Measurements from ENCODE around the gene TCOF1. TPM values are rescaled to one million over a fixed set of nuclear protein-coding genes. Genes with fewer than 3 reads are reported as not detected.

Gene TCOF1
- total and polyA plus RNA-seq, 2 of the 8 experiments (the other 6 are each of a cell fraction or from before 2014, with no cell fraction given), result 35.9 to 170 TPM

DNA sequence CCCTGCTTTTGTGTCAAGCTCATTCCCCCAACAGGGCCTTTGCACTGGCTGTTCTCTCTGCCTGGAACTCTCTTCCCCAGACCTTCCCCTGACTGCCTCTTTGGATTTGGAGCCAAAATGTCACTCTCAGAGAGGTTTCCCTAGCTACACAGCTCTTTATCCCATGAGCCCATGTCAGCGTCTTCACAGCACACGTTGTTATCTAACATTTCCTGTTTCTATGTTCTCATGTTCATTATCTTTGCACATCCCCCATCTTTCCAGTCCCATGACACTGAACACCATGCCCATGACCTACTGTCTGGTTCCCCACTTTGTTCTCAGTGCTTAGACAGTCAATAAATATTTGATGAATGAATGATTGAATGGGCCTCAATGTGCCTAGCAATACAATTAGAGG, 28.5 kb upstream of the TCOF1 start:
- H3K4me3 ChIP-seq (ENCODE audit: extremely low read depth in 1 of 4, insufficient read depth in 2 of 4, low read depth in 3 of 4, low read length in 4 of 4), result no peak overlapping the region
- no peak overlapping the region for H3K56ac ChIP-seq (replicated peaks; ENCODE audit: insufficient read length, low read depth, low read length)
- no peak overlapping the region for H4K5ac ChIP-seq (ENCODE audit: insufficient read length, low read depth, low read length)
- H3K27me3 ChIP-seq (replicated peaks in 1 of 4; ENCODE audit: control insufficient read depth in 3 of 4, extremely low read depth in 1 of 4, insufficient read depth in 3 of 4, low read length in 3 of 4), result no peaks in the 10 kb centered on the region
- H3K79me1 ChIP-seq (ENCODE audit: low read depth, low read length), result no peaks in the 10 kb centered on the region
- H4K20me1 ChIP-seq (replicated peaks in 1 of 2; ENCODE audit: control insufficient read depth in 1 of 2, insufficient read depth in 2 of 2, low read length in 2 of 2), result no peaks in the 10 kb centered on the region
- no peak overlapping the region for H2BK15ac ChIP-seq (ENCODE audit: low read length)
- no peak overlapping the region for H2BK120ac ChIP-seq (replicated peaks; ENCODE audit: low read depth, low read length)
- H3K36me3 ChIP-seq (ENCODE audit: control insufficient read depth in 2 of 4, insufficient read depth in 4 of 4, low read length in 3 of 4), result no peaks in the 10 kb centered on the region
- DNase-seq (ENCODE audit: low read depth in 1 of 2, low spot score in 2 of 2) (no peak), FAIRE-seq (no peak)
- H4K8ac ChIP-seq (ENCODE audit: extremely low read depth, insufficient read depth, low read length), result no peak overlapping the region
- H3K23ac ChIP-seq (ENCODE audit: insufficient read length), result no peak overlapping the region
- no peak overlapping the region for H3K18ac ChIP-seq (ENCODE audit: extremely low read depth, low read length)
- no peak overlapping the region for H3K4ac ChIP-seq (replicated peaks; ENCODE audit: insufficient read length, low read depth, low read length)
- no peaks in the 10 kb centered on the region for H3K23me2 ChIP-seq (ENCODE audit: low read depth, low read length)
- H4K91ac ChIP-seq (replicated peaks; ENCODE audit: insufficient read length, low read length), result no peak overlapping the region
- H2BK20ac ChIP-seq (ENCODE audit: low read length), result no peak overlapping the region
- 73% methylated on average over 2 of the region's 2 CpGs; no CpG with 5 or more reads in 1 of the 2 experiments for WGBS, 2 experiments (ENCODE audit: extremely low coverage in 1 of 2, insufficient coverage in 1 of 2, insufficient read length in 1 of 2, insufficient replicate concordance in 2 of 2, low coverage in 1 of 2, low lambda C conversion rate in 2 of 2, missing lambda C conversion rate in 1 of 2)
- H3K14ac ChIP-seq (ENCODE audit: insufficient read length), result no peak overlapping the region
- H2AK5ac ChIP-seq (ENCODE audit: low read depth, low read length), result no peak overlapping the region
- no peaks in the 10 kb centered on the region for H3K4me1 ChIP-seq (replicated peaks in 1 of 4; ENCODE audit: control insufficient read depth in 3 of 4, insufficient read depth in 4 of 4, low read length in 3 of 4)
- no peak overlapping the region for H3K9ac ChIP-seq (replicated peaks in 1 of 4; ENCODE audit: extremely low read depth in 1 of 4, low read depth in 3 of 4, low read length in 3 of 4)
- no peak overlapping the region for H2AFZ ChIP-seq (ENCODE audit: low read length)
- POLR2A ChIA-PET (ENCODE audit: partially characterized antibody), result interaction anchor here (0.6 kb wide), 1 partner anchor 30 kb away, joined by 3 read pairs; no protein-coding TSS in a partner anchor
- H3K79me2 ChIP-seq (ENCODE audit: control insufficient read depth in 1 of 2, insufficient read depth in 2 of 2, low read length in 2 of 2), result no peaks in the 10 kb centered on the region
- CTCF ChIA-PET (ENCODE audit: partially characterized antibody), result interaction anchor here (1.0 to 15.6 kb wide), 5 partner anchors 8 to 113 kb away, joined by 3 to 126 read pairs (median 4); partner anchors contain the start of gene CAMK2A
- no peak overlapping the region for H3K4me2 ChIP-seq (ENCODE audit: insufficient read depth in 1 of 2, low read depth in 2 of 2, low read length in 2 of 2)
- no peak overlapping the region for H2BK12ac ChIP-seq (ENCODE audit: low read depth, low read length)
- no peak overlapping the region for H3K27ac ChIP-seq (ENCODE audit: low read depth, low read length)
- no peaks in the 10 kb centered on the region for H3K9me3 ChIP-seq (ENCODE audit: insufficient read depth in 2 of 2, low read depth in 1 of 2, low read length in 1 of 2)
- H2BK5ac ChIP-seq (ENCODE audit: low read depth, low read length), result no peak overlapping the region
- TF ChIP-seq ZNF274 (IDR thresholded peaks at IDR 0.05; ENCODE audit: borderline replicate concordance, extremely low read depth, low read length) (no peak), CTBP2 (IDR thresholded peaks at IDR 0.05; ENCODE audit: borderline replicate concordance, insufficient read depth, insufficient read length, low read length) (no peak), JUND (IDR thresholded peaks at IDR 0.05; ENCODE audit: low read length) (no peak), TBP (IDR thresholded peaks at IDR 0.05; ENCODE audit: low read depth, low read length) (no peak), NRF1 (IDR thresholded peaks at IDR 0.05; ENCODE audit: low read depth, low read length) (no peak), CBX8 (IDR thresholded peaks at IDR 0.05; ENCODE audit: borderline replicate concordance, low read depth, low read length) (no peak), POU5F1 (IDR thresholded peaks at IDR 0.05; ENCODE audit: low read depth, low read length) (no peak), MAFK (IDR thresholded peaks at IDR 0.05; ENCODE audit: low read depth, low read length) (no peak)
- TF ChIP-seq, protein P1, sequence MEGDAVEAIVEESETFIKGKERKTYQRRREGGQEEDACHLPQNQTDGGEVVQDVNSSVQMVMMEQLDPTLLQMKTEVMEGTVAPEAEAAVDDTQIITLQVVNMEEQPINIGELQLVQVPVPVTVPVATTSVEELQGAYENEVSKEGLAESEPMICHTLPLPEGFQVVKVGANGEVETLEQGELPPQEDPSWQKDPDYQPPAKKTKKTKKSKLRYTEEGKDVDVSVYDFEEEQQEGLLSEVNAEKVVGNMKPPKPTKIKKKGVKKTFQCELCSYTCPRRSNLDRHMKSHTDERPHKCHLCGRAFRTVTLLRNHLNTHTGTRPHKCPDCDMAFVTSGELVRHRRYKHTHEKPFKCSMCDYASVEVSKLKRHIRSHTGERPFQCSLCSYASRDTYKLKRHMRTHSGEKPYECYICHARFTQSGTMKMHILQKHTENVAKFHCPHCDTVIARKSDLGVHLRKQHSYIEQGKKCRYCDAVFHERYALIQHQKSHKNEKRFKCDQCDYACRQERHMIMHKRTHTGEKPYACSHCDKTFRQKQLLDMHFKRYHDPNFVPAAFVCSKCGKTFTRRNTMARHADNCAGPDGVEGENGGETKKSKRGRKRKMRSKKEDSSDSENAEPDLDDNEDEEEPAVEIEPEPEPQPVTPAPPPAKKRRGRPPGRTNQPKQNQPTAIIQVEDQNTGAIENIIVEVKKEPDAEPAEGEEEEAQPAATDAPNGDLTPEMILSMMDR (IDR thresholded peaks at IDR 0.05; ENCODE audit: control extremely low read depth in 1 of 3, insufficient read depth in 1 of 3, low read depth in 1 of 3, low read length in 3 of 3), result no peak
- TF ChIP-seq, protein P2, sequence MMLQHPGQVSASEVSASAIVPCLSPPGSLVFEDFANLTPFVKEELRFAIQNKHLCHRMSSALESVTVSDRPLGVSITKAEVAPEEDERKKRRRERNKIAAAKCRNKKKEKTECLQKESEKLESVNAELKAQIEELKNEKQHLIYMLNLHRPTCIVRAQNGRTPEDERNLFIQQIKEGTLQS (IDR thresholded peaks at IDR 0.05; ENCODE audit: insufficient read depth, low read depth, low read length), result no peak
- TF ChIP-seq, protein P3, sequence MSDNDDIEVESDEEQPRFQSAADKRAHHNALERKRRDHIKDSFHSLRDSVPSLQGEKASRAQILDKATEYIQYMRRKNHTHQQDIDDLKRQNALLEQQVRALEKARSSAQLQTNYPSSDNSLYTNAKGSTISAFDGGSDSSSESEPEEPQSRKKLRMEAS (IDR thresholded peaks at IDR 0.05), result no peak
